HG03442 (cell line): Measurements from ENCODE around the gene PGBD4.
"Not testable (repeated sequence)": the region's sequence is repeated elsewhere in the genome, so short reads cannot be mapped to it uniquely, and the experiment has no call there.

Experiments used
- ATAC-seq: cut with Tn5 transposase; IDR thresholded peaks from one replicate; pipeline ENCODE4 v1.9.1; 2021; ENCODE audit warnings: mild to moderate bottlenecking, moderate library complexity; ENCODE audit not compliant: unreplicated experiment

Gene PGBD4

GRCh38 chr15:34111488-34111887 is 9.6 kb downstream of the PGBD4 start:
- ATAC-seq, result no peak

- ATAC-seq, result no peak
Measured at GRCh38 chr15:34114215-34114614, 12.3 kb downstream of the PGBD4 start.

GRCh38 chr15:34114739-34115138 is 12.9 kb downstream of the PGBD4 start:
- ATAC-seq, result no peak

- ATAC-seq, result no peak
Measured at GRCh38 chr15:34116620-34117019, 14.7 kb downstream of the PGBD4 start.

- no peak for ATAC-seq
Measured at GRCh38 chr15:34119291-34119690, 17.4 kb downstream of the PGBD4 start.

GRCh38 chr15:34120420-34120819 is 18.5 kb downstream of the PGBD4 start:
- ATAC-seq, result not testable (repeated sequence)

- not testable (repeated sequence) for ATAC-seq
Measured at GRCh38 chr15:34121786-34122185, 19.9 kb downstream of the PGBD4 start.

GRCh38 chr15:34122771-34123183 is 20.9 kb downstream of the PGBD4 start:
- no peak for ATAC-seq

GRCh38 chr15:34124651-34125050 is 22.8 kb downstream of the PGBD4 start:
- no peak for ATAC-seq

- no peak for ATAC-seq
Measured at GRCh38 chr15:34125945-34126344, 24.1 kb downstream of the PGBD4 start.

- ATAC-seq, result no peak
Measured at GRCh38 chr15:34126522-34126921, 24.6 kb downstream of the PGBD4 start.

- no peak for ATAC-seq
Measured at GRCh38 chr15:34128898-34129297, 27.0 kb downstream of the PGBD4 start.

GRCh38 chr15:34132881-34133280 is 31.0 kb downstream of the PGBD4 start:
- no peak for ATAC-seq

GRCh38 chr15:34133511-34133910 is 31.6 kb downstream of the PGBD4 start:
- no peak for ATAC-seq

GRCh38 chr15:34147371-34148140 is 45.7 kb downstream of the PGBD4 start:
- no peak for ATAC-seq

GRCh38 chr15:34154725-34155204 is 52.9 kb downstream of the PGBD4 start:
- no peak for ATAC-seq

- ATAC-seq, result no peak
Measured at GRCh38 chr15:34155859-34156258, 54.0 kb downstream of the PGBD4 start.
